ENCODE data around the gene TVP23B.
"Not testable (repeated sequence)": the region's sequence is repeated elsewhere in the genome, so short reads cannot be mapped to it uniquely, and the experiment has no call there.

GRCh38 chr17:18743699-18744421 is 37.1 kb upstream of the TVP23B start, which contains the start of gene FBXW10:
- not testable (repeated sequence) for TF ChIP-seq POLR2AphosphoS5 (IDR thresholded peaks at IDR 0.05); EZH2 (IDR thresholded peaks at IDR 0.05; ENCODE audit: borderline replicate concordance, insufficient read depth, low read length, poor library complexity, severe bottlenecking); RAD21 (conservative IDR thresholded peaks at IDR 0.05); EP300 (conservative IDR thresholded peaks at IDR 0.05; ENCODE audit: poor library complexity, severe bottlenecking); SMC3 (conservative IDR thresholded peaks at IDR 0.05; ENCODE audit: poor library complexity); MXI1 (conservative IDR thresholded peaks at IDR 0.05; ENCODE audit: poor library complexity, severe bottlenecking); REST (IDR thresholded peaks at IDR 0.05; ENCODE audit: borderline replicate concordance)
- TF ChIP-seq, protein P1, sequence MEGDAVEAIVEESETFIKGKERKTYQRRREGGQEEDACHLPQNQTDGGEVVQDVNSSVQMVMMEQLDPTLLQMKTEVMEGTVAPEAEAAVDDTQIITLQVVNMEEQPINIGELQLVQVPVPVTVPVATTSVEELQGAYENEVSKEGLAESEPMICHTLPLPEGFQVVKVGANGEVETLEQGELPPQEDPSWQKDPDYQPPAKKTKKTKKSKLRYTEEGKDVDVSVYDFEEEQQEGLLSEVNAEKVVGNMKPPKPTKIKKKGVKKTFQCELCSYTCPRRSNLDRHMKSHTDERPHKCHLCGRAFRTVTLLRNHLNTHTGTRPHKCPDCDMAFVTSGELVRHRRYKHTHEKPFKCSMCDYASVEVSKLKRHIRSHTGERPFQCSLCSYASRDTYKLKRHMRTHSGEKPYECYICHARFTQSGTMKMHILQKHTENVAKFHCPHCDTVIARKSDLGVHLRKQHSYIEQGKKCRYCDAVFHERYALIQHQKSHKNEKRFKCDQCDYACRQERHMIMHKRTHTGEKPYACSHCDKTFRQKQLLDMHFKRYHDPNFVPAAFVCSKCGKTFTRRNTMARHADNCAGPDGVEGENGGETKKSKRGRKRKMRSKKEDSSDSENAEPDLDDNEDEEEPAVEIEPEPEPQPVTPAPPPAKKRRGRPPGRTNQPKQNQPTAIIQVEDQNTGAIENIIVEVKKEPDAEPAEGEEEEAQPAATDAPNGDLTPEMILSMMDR (IDR thresholded peaks at IDR 0.05; ENCODE audit: poor library complexity, severe bottlenecking), result not testable (repeated sequence)
